Cardiac fibroblast (primary cell): Measurements from ENCODE around the gene NEB.

ENCODE experiments used
- DNase-seq, 2 donors: peaks; one replicate each; pipeline versions ENCODE4 v3.0.0 to v3.0.0-alpha.2; 2010; ENCODE audit warnings: low read depth in 2 of 2
- H3K4me3 ChIP-seq, 2 donors: replicated peaks in 1 of 2; 1 replicate in 1 of 2; 2 replicates in 1 of 2; pipeline ENCODE4 v1.5.1; 2011; ENCODE audit warnings: low read depth in 2 of 2, low read length in 2 of 2, mild to moderate bottlenecking in 2 of 2, moderate library complexity in 1 of 2
- CTCF ChIP-seq: IDR thresholded peaks from one replicate; pipeline ENCODE4 v1.5.1; 2011; ENCODE audit warnings: low read depth, mild to moderate bottlenecking, low read length, inconsistent platforms

Gene NEB

GRCh38 chr2:151520976-151521375 is 213.3 kb downstream of the NEB start:
- no peak for DNase-seq
- no peak overlapping the region for H3K4me3 ChIP-seq
- no peak for TF ChIP-seq CTCF

- TF ChIP-seq CTCF, result no peak
- DNase-seq, result peak; percentile 4 to 37
Observed at GRCh38 chr2:151518802-151519201, 215.5 kb downstream of the NEB start.

GRCh38 chr2:151508519-151508918 is 225.8 kb downstream of the NEB start:
- no peak for TF ChIP-seq CTCF
- no peak for DNase-seq

More at GRCh38 chr2:151518802-151519201, 215.5 kb downstream of the NEB start:
- H3K4me3 ChIP-seq, result no peak overlapping the region

GRCh38 chr2:151506170-151506569 is 228.1 kb downstream of the NEB start:
- TF ChIP-seq CTCF, result no peak
- no peak overlapping the region for H3K4me3 ChIP-seq
- no peak for DNase-seq

More at GRCh38 chr2:151508519-151508918, 225.8 kb downstream of the NEB start:
- no peak overlapping the region for H3K4me3 ChIP-seq

GRCh38 chr2:151498178-151498577 is 236.1 kb downstream of the NEB start:
- no peak for DNase-seq
- no peak for TF ChIP-seq CTCF

GRCh38 chr2:151491496-151491895 is 242.8 kb downstream of the NEB start:
- H3K4me3 ChIP-seq, result no peak overlapping the region
- TF ChIP-seq CTCF, result no peak
- DNase-seq, result no peak

More at GRCh38 chr2:151498178-151498577, 236.1 kb downstream of the NEB start:
- no peak overlapping the region for H3K4me3 ChIP-seq

- no peak for TF ChIP-seq CTCF
- no peak for DNase-seq
- H3K4me3 ChIP-seq, result no peak overlapping the region
Observed at GRCh38 chr2:151490276-151490675, 244.0 kb downstream of the NEB start.
